Neural crest cell (in vitro differentiated cells): ENCODE data around the gene CLSTN2. TPM values are rescaled to one million over a fixed set of nuclear protein-coding genes. Genes with fewer than 3 reads are reported as not detected.

Experiments
- DNase-seq: peaks from one replicate; pipeline ENCODE4 v3.0.0; 2021; ENCODE audit warnings: low read depth, mixed read lengths, low spot score
- H3K27ac Mint-ChIP-seq: one replicate; pipeline ENCODE4 v1.8.0; 2021; ENCODE audit warnings: mild to moderate bottlenecking, mixed read lengths; ENCODE audit not compliant: unreplicated experiment
- H3K27me3 Mint-ChIP-seq: 2 replicates; pipeline ENCODE4 v1.8.0; 2021; ENCODE audit warnings: low read depth, mild to moderate bottlenecking, mixed read lengths
- H3K36me3 Mint-ChIP-seq: 2 replicates; pipeline ENCODE4 v1.8.0; 2021; ENCODE audit warnings: low read depth, mild to moderate bottlenecking, mixed read lengths
- H3K4me1 Mint-ChIP-seq: 2 replicates; pipeline ENCODE4 v1.8.0; 2021; ENCODE audit warnings: mixed read lengths
- H3K4me3 Mint-ChIP-seq: one replicate; pipeline ENCODE4 v1.8.0; 2021; ENCODE audit warnings: mild to moderate bottlenecking, mixed read lengths
- H3K9me3 Mint-ChIP-seq: 2 replicates; pipeline ENCODE4 v1.8.0; 2021; ENCODE audit warnings: mixed read lengths
- total RNA-seq: library from RNA; stranded (reverse); gene quantifications from 2 replicates; pipeline ENCODE4 v1.2.1, GENCODE V29; 2021
- TF ChIP-seq, protein P1 (sequence below): fragments of 200-600 bp; sonication (generic); conservative IDR thresholded peaks from 2 replicates; pipeline ENCODE4 v1.5.0; 2021; ENCODE audit warnings: antibody characterized with exemption, mild to moderate bottlenecking

Gene CLSTN2
- total RNA-seq, 1 donor from 2014 or later, result 1.9 TPM

GRCh38 chr3:140537727-140538082 lies 602.7 kb downstream of the CLSTN2 start:
- Mint-ChIP-seq H3K36me3 (peaks cover 3% of the 10 kb centered on the region), H3K9me3 (peaks cover 6% of the 10 kb centered on the region), H3K4me1 (no peaks in the 10 kb centered on the region), H3K4me3 (no peak overlapping the region), H3K27ac (no peak overlapping the region), H3K27me3 (no peaks in the 10 kb centered on the region)
- no peak for DNase-seq
- TF ChIP-seq, protein P1, sequence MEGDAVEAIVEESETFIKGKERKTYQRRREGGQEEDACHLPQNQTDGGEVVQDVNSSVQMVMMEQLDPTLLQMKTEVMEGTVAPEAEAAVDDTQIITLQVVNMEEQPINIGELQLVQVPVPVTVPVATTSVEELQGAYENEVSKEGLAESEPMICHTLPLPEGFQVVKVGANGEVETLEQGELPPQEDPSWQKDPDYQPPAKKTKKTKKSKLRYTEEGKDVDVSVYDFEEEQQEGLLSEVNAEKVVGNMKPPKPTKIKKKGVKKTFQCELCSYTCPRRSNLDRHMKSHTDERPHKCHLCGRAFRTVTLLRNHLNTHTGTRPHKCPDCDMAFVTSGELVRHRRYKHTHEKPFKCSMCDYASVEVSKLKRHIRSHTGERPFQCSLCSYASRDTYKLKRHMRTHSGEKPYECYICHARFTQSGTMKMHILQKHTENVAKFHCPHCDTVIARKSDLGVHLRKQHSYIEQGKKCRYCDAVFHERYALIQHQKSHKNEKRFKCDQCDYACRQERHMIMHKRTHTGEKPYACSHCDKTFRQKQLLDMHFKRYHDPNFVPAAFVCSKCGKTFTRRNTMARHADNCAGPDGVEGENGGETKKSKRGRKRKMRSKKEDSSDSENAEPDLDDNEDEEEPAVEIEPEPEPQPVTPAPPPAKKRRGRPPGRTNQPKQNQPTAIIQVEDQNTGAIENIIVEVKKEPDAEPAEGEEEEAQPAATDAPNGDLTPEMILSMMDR, result no peak

DNA sequence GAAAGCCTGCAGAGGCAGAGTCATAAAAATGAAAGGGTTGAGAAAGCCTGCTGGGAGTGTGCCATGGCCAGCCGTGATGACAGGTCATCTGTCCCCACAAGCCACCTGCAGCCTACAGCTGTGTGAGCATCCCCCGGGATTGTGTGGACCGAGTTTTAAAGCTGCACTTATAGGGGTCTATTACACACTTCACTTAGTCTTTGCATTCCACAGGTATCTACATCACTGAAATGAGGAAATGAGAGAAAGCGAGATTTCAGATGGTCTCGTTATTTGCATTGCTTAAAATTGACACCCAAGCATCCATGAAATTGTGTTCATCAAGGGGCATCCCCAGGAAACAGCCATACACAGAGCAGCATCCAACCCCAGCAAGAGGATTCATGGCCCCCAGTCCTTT lies 605.3 kb downstream of the CLSTN2 start:
- no peak overlapping the region for H3K27ac Mint-ChIP-seq
- no peak overlapping the region for H3K4me3 Mint-ChIP-seq
- DNase-seq, result no peak
- TF ChIP-seq, protein P1, result no peak
- peaks cover 2% of the 10 kb centered on the region for H3K9me3 Mint-ChIP-seq
- no peaks in the 10 kb centered on the region for H3K27me3 Mint-ChIP-seq
- no peaks in the 10 kb centered on the region for H3K4me1 Mint-ChIP-seq
- no peaks in the 10 kb centered on the region for H3K36me3 Mint-ChIP-seq

GRCh38 chr3:140541975-140542653 lies 607.1 kb downstream of the CLSTN2 start:
- no peak for DNase-seq
- no peaks in the 10 kb centered on the region for H3K27me3 Mint-ChIP-seq
- H3K9me3 Mint-ChIP-seq, result no peaks in the 10 kb centered on the region
- no peak overlapping the region for H3K4me3 Mint-ChIP-seq
- TF ChIP-seq, protein P1, result no peak
- H3K4me1 Mint-ChIP-seq, result no peaks in the 10 kb centered on the region
- no peaks in the 10 kb centered on the region for H3K36me3 Mint-ChIP-seq
- no peak overlapping the region for H3K27ac Mint-ChIP-seq

- Mint-ChIP-seq H3K4me3 (no peak overlapping the region), H3K9me3 (no peaks in the 10 kb centered on the region), H3K4me1 (no peaks in the 10 kb centered on the region), H3K36me3 (no peaks in the 10 kb centered on the region), H3K27ac (no peak overlapping the region), H3K27me3 (no peaks in the 10 kb centered on the region)
- TF ChIP-seq, protein P1, result no peak
- no peak for DNase-seq
Measured at GRCh38 chr3:140545197-140545596, 610.2 kb downstream of the CLSTN2 start.

DNA sequence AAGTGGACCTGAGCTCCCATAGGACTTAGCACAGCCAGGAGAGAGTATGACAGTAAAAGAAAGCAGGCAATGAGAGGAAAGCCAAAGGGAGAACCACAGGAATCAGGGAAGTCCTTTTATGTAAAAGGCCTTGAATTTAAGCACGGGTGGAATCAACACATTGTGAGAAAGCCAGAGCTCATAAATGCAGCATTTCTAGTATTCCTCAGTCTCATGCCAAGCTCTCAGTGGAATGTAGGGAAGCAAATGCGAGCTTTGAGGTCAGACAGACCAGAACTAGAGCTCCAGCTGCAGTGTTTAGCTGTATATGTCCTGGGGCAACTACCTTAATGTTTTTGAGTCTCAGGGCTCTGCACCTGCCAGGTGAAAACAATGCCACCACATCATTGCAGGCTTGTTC lies 610.8 kb downstream of the CLSTN2 start:
- no peaks in the 10 kb centered on the region for H3K36me3 Mint-ChIP-seq
- TF ChIP-seq, protein P1, result no peak
- H3K27me3 Mint-ChIP-seq, result no peaks in the 10 kb centered on the region
- DNase-seq, result no peak
- no peaks in the 10 kb centered on the region for H3K9me3 Mint-ChIP-seq
- H3K27ac Mint-ChIP-seq, result no peak overlapping the region
- no peak overlapping the region for H3K4me3 Mint-ChIP-seq
- no peaks in the 10 kb centered on the region for H3K4me1 Mint-ChIP-seq
